HEK293 (cell line): ENCODE results near the gene FHIT.

ENCODE experiments used
- PRDM1 ChIP-seq: fragments of 450-650 bp; formaldehyde crosslinking; IDR thresholded peaks from 2 replicates; pipeline ENCODE4; 2016; ENCODE audit warnings: missing biosample characterization, missing genetic modification characterization
- SCRT1 ChIP-seq: fragments of 450-650 bp; formaldehyde crosslinking; IDR thresholded peaks from 2 replicates; pipeline ENCODE4 v1.5.1; 2016; ENCODE audit warnings: missing biosample characterization, missing genetic modification characterization, borderline replicate concordance
- ZFP37 ChIP-seq: fragments of 450-650 bp; formaldehyde crosslinking; IDR thresholded peaks from 2 replicates; pipeline ENCODE4 v1.5.1; 2016; ENCODE audit warnings: missing biosample characterization, missing genetic modification characterization
- ZNF114 ChIP-seq: fragments of 450-650 bp; formaldehyde crosslinking; IDR thresholded peaks from 2 replicates; pipeline ENCODE4 v1.5.0; 2017; ENCODE audit warnings: missing biosample characterization, missing genetic modification characterization
- ZNF274 ChIP-seq, 2 experiments: fragments of 200-500 bp in 1 of 2; fragments of 450-650 bp in 1 of 2; sonication (Bioruptor generic) in 1 of 2; formaldehyde crosslinking in 1 of 2; IDR thresholded peaks; 2 replicates each; pipeline versions ENCODE4 v1.5.1 to v1.6.1; 2014 to 2016; ENCODE audit warnings: borderline replicate concordance in 1 of 2, inconsistent platforms in 1 of 2, low read length in 1 of 2, missing biosample characterization in 1 of 2, missing genetic modification characterization in 1 of 2
- TF ChIP-seq, protein P1 (sequence below): fragments of 450-650 bp; formaldehyde crosslinking; IDR thresholded peaks from 2 replicates; pipeline ENCODE4 v1.5.1; 2016; ENCODE audit warnings: missing biosample characterization, missing genetic modification characterization
- TF ChIP-seq, protein P2 (sequence below): fragments of 450-650 bp; formaldehyde crosslinking; IDR thresholded peaks from 2 replicates; pipeline ENCODE4 v1.5.1; 2016; ENCODE audit warnings: missing biosample characterization, missing genetic modification characterization
- TF ChIP-seq, protein P3 (sequence below): fragments of 450-650 bp; formaldehyde crosslinking; IDR thresholded peaks from 2 replicates; pipeline ENCODE4 v1.5.1; 2016; ENCODE audit warnings: missing biosample characterization, missing genetic modification characterization
- TF ChIP-seq, protein P4 (sequence below): fragments of 450-650 bp; formaldehyde crosslinking; IDR thresholded peaks from 2 replicates; pipeline ENCODE4 v1.5.0; 2017; ENCODE audit warnings: missing biosample characterization, missing genetic modification characterization, borderline replicate concordance
- TF ChIP-seq, protein P5 (sequence below): fragments of 450-650 bp; formaldehyde crosslinking; IDR thresholded peaks from 2 replicates; pipeline ENCODE4; 2016; ENCODE audit warnings: missing biosample characterization, missing genetic modification characterization

DNA sequence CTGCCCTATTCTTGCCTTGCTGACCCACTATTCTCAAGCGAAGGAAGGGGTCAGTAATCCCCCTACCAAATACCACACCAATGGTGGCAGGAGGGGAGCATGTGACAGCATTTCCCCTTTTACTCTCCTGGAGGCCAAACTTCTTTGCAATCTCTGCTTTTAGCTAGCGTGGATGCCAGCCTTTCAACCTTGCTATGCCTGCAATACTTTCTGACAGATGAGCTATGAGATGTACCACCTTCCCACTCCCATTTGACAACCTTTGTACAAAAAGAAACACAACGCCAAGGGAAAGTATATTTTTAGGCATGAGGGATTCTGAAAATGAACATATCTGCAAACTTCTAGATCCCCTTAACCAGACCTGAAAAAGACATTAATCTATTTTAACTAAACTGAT is 302.1 kb downstream of the FHIT start:
- TF ChIP-seq, protein P1, sequence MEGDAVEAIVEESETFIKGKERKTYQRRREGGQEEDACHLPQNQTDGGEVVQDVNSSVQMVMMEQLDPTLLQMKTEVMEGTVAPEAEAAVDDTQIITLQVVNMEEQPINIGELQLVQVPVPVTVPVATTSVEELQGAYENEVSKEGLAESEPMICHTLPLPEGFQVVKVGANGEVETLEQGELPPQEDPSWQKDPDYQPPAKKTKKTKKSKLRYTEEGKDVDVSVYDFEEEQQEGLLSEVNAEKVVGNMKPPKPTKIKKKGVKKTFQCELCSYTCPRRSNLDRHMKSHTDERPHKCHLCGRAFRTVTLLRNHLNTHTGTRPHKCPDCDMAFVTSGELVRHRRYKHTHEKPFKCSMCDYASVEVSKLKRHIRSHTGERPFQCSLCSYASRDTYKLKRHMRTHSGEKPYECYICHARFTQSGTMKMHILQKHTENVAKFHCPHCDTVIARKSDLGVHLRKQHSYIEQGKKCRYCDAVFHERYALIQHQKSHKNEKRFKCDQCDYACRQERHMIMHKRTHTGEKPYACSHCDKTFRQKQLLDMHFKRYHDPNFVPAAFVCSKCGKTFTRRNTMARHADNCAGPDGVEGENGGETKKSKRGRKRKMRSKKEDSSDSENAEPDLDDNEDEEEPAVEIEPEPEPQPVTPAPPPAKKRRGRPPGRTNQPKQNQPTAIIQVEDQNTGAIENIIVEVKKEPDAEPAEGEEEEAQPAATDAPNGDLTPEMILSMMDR, result no peak
- TF ChIP-seq, protein P2, sequence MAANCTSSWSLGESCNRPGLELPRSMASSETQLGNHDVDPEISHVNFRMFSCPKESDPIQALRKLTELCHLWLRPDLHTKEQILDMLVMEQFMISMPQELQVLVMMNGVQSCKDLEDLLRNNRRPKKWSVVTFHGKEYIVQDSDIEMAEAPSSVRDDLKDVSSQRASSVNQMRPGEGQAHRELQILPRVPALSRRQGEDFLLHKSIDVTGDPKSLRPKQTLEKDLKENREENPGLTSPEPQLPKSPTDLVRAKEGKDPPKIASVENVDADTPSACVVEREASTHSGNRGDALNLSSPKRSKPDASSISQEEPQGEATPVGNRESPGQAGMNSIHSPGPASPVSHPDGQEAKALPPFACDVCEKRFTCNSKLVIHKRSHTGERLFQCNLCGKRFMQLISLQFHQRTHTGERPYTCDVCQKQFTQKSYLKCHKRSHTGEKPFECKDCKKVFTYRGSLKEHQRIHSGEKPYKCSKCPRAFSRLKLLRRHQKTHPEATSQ (tag by site-specific recombination), result no peak
- TF ChIP-seq, protein P3, sequence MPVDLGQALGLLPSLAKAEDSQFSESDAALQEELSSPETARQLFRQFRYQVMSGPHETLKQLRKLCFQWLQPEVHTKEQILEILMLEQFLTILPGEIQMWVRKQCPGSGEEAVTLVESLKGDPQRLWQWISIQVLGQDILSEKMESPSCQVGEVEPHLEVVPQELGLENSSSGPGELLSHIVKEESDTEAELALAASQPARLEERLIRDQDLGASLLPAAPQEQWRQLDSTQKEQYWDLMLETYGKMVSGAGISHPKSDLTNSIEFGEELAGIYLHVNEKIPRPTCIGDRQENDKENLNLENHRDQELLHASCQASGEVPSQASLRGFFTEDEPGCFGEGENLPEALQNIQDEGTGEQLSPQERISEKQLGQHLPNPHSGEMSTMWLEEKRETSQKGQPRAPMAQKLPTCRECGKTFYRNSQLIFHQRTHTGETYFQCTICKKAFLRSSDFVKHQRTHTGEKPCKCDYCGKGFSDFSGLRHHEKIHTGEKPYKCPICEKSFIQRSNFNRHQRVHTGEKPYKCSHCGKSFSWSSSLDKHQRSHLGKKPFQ (tag by site-specific recombination), result no peak
- TF ChIP-seq ZNF114 (tag by site-specific recombination) (no peak), ZFP37 (tag by site-specific recombination) (no peak), SCRT1 (tag by site-specific recombination) (no peak), ZNF274 (IDR thresholded peaks at IDR 0.05; ENCODE audit: low read length) (no peak), ZNF274 (tag by site-specific recombination; IDR thresholded peaks at IDR 0.05; ENCODE audit: borderline replicate concordance) (no peak), PRDM1 (tag by site-specific recombination) (no peak)
- TF ChIP-seq, protein P4, sequence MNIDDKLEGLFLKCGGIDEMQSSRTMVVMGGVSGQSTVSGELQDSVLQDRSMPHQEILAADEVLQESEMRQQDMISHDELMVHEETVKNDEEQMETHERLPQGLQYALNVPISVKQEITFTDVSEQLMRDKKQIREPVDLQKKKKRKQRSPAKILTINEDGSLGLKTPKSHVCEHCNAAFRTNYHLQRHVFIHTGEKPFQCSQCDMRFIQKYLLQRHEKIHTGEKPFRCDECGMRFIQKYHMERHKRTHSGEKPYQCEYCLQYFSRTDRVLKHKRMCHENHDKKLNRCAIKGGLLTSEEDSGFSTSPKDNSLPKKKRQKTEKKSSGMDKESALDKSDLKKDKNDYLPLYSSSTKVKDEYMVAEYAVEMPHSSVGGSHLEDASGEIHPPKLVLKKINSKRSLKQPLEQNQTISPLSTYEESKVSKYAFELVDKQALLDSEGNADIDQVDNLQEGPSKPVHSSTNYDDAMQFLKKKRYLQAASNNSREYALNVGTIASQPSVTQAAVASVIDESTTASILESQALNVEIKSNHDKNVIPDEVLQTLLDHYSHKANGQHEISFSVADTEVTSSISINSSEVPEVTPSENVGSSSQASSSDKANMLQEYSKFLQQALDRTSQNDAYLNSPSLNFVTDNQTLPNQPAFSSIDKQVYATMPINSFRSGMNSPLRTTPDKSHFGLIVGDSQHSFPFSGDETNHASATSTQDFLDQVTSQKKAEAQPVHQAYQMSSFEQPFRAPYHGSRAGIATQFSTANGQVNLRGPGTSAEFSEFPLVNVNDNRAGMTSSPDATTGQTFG (tag by site-specific recombination), result no peak
- TF ChIP-seq, protein P5, sequence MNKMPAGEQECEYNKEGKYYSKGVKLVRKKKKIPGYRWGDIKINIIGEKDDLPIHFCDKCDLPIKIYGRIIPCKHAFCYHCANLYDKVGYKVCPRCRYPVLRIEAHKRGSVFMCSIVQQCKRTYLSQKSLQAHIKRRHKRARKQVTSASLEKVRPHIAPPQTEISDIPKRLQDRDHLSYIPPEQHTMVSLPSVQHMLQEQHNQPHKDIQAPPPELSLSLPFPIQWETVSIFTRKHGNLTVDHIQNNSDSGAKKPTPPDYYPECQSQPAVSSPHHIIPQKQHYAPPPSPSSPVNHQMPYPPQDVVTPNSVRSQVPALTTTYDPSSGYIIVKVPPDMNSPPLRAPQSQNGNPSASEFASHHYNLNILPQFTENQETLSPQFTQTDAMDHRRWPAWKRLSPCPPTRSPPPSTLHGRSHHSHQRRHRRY, result no peak
